Measurements from ENCODE around the gene RPS27A. TPM values are rescaled to one million over a fixed set of nuclear protein-coding genes. Genes with fewer than 3 reads are reported as not detected.

The RPS27A gene
- total and polyA plus RNA-seq, 9 of the 15 experiments (the other 6 are each of a cell fraction or from before 2014, with no cell fraction given), result 1,383 to 3,282 (median 2,242) TPM

DNA sequence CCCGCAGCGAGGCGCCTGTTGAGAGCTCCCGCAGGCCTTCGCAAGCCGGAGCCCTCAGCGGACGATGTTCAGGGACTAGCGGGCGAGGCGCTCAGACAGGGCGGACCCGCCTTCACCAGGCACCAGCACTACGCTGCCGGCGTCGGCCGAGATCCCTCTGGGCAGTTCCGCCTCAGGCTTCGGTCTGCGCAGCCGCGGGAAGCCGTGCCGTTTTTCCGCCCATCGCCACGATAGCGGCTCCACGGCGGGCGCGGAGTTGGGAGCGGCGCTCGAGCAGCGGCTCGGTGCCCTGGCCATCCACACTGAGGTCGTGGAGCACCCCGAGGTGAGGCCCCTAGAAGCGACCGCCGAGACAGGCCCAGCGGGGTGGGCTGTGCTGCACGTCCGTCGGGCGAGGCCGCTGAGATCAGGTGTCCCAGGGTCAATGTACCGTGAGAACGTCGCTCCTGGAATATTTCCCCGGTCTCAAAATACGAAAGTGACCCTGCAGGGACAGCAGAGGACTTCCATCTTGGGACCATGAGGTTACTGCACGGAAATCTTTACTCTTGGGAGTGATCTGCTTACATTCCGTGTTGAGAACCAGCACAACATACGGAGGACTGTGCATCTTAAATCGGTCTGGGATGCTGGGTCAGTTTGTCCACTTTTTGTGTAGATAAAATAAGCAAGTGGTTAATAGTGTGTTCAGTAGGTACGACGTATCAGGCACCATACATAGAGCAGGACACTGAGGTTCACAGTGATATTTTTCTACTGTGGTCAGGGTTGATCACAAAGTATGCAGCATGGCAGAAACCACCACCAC is 49.8 kb downstream of the RPS27A start (continued):
- TF ChIP-seq, protein P1, sequence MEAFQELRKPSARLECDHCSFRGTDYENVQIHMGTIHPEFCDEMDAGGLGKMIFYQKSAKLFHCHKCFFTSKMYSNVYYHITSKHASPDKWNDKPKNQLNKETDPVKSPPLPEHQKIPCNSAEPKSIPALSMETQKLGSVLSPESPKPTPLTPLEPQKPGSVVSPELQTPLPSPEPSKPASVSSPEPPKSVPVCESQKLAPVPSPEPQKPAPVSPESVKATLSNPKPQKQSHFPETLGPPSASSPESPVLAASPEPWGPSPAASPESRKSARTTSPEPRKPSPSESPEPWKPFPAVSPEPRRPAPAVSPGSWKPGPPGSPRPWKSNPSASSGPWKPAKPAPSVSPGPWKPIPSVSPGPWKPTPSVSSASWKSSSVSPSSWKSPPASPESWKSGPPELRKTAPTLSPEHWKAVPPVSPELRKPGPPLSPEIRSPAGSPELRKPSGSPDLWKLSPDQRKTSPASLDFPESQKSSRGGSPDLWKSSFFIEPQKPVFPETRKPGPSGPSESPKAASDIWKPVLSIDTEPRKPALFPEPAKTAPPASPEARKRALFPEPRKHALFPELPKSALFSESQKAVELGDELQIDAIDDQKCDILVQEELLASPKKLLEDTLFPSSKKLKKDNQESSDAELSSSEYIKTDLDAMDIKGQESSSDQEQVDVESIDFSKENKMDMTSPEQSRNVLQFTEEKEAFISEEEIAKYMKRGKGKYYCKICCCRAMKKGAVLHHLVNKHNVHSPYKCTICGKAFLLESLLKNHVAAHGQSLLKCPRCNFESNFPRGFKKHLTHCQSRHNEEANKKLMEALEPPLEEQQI (IDR thresholded peaks at IDR 0.05), result no peak
- no peak for TF ChIP-seq ARID2 (IDR thresholded peaks at IDR 0.05)
- peak in 1 of 2 experiments; percentile 74; a peak in 2 of 4 replicates for TF ChIP-seq SRF (CRISPR knock-in tag; IDR thresholded peaks at IDR 0.05)
- peak; percentile 92 for TF ChIP-seq FIP1L1 (IDR thresholded peaks at IDR 0.05; ENCODE audit: low read depth, low read length, poor library complexity, severe bottlenecking)
- no peak for TF ChIP-seq EZH2 (IDR thresholded peaks at IDR 0.05; ENCODE audit: borderline replicate concordance, low read depth, low read length)
- TF ChIP-seq SIRT6 (IDR thresholded peaks at IDR 0.05; ENCODE audit: low read depth, low read length), result no peak
- TF ChIP-seq HDAC1 (IDR thresholded peaks at IDR 0.05), result no peak; a peak in 1 of 4 replicates
- TF ChIP-seq SUPT5H (IDR thresholded peaks at IDR 0.05), result peak; percentile 89
- no peak for TF ChIP-seq FOXA1 (IDR thresholded peaks at IDR 0.05; ENCODE audit: borderline replicate concordance)
- TF ChIP-seq MTF1 (CRISPR knock-in tag; IDR thresholded peaks at IDR 0.05; ENCODE audit: borderline replicate concordance), result no peak
- no peak; a peak in 1 of 4 replicates for TF ChIP-seq RAD21 (CRISPR knock-in tag; conservative IDR thresholded peaks at IDR 0.05 in 1 of 2, IDR thresholded peaks at IDR 0.05 in 1 of 2)
- TF ChIP-seq L3MBTL2 (IDR thresholded peaks at IDR 0.05), result peak; percentile 88
- TF ChIP-seq, protein P2, sequence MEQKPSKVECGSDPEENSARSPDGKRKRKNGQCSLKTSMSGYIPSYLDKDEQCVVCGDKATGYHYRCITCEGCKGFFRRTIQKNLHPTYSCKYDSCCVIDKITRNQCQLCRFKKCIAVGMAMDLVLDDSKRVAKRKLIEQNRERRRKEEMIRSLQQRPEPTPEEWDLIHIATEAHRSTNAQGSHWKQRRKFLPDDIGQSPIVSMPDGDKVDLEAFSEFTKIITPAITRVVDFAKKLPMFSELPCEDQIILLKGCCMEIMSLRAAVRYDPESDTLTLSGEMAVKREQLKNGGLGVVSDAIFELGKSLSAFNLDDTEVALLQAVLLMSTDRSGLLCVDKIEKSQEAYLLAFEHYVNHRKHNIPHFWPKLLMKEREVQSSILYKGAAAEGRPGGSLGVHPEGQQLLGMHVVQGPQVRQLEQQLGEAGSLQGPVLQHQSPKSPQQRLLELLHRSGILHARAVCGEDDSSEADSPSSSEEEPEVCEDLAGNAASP (IDR thresholded peaks at IDR 0.05), result no peak
- TF ChIP-seq, protein P3, sequence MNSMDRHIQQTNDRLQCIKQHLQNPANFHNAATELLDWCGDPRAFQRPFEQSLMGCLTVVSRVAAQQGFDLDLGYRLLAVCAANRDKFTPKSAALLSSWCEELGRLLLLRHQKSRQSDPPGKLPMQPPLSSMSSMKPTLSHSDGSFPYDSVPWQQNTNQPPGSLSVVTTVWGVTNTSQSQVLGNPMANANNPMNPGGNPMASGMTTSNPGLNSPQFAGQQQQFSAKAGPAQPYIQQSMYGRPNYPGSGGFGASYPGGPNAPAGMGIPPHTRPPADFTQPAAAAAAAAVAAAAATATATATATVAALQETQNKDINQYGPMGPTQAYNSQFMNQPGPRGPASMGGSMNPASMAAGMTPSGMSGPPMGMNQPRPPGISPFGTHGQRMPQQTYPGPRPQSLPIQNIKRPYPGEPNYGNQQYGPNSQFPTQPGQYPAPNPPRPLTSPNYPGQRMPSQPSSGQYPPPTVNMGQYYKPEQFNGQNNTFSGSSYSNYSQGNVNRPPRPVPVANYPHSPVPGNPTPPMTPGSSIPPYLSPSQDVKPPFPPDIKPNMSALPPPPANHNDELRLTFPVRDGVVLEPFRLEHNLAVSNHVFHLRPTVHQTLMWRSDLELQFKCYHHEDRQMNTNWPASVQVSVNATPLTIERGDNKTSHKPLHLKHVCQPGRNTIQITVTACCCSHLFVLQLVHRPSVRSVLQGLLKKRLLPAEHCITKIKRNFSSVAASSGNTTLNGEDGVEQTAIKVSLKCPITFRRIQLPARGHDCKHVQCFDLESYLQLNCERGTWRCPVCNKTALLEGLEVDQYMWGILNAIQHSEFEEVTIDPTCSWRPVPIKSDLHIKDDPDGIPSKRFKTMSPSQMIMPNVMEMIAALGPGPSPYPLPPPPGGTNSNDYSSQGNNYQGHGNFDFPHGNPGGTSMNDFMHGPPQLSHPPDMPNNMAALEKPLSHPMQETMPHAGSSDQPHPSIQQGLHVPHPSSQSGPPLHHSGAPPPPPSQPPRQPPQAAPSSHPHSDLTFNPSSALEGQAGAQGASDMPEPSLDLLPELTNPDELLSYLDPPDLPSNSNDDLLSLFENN (IDR thresholded peaks at IDR 0.05; ENCODE audit: low read depth in 2 of 2, low read length in 2 of 2), result 0 out of 4 replicates have a peak, but pooled peaks of 1 of the 2 experiments have one; percentile 14
- TF ChIP-seq ZSCAN32 (CRISPR knock-in tag; IDR thresholded peaks at IDR 0.05), result no peak
- TF ChIP-seq SMARCB1 (IDR thresholded peaks at IDR 0.05; ENCODE audit: insufficient read length, low read depth), result no peak
- TF ChIP-seq ZNF140 (CRISPR knock-in tag; IDR thresholded peaks at IDR 0.05), result no peak
